Stimulated activated CD8-positive, alpha-beta memory T cell treated with anti-CD3 and anti-CD28 coated beads, Interleukin-12 subunit alpha, Interleukin-12 subunit beta, amount 100 ng/mL, for 24 hours (primary cell): ENCODE data around the gene CLIC5.

ENCODE experiments used
- DNase-seq: peaks from one replicate; pipeline ENCODE4 v3.0.0-alpha.2; 2020; ENCODE audit errors: extremely low read depth

Gene CLIC5

GRCh38 chr6:45997875-45998506, 17.7 kb downstream of the CLIC5 start:
- DNase-seq: no peak

DNA sequence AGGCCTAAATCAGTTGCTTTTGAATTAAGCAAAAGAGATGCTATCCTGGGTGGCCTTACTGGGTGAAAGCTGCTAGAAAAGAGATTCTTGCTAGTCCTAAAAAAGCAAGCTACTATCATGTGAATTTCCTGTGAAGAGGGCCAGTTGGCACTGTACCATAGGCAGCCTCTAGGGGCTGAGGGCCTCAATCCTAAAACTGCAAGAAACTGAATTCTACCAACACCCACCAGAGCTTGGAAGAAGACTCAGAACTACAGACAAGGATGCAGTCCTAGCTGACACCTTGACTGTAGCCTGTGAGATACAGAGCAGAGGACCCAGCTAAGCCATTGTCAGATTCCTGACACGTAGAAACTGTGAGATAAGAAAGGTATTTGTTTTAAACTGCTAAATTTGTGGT, 24.5 kb downstream of the CLIC5 start:
- no peak for DNase-seq

DNA sequence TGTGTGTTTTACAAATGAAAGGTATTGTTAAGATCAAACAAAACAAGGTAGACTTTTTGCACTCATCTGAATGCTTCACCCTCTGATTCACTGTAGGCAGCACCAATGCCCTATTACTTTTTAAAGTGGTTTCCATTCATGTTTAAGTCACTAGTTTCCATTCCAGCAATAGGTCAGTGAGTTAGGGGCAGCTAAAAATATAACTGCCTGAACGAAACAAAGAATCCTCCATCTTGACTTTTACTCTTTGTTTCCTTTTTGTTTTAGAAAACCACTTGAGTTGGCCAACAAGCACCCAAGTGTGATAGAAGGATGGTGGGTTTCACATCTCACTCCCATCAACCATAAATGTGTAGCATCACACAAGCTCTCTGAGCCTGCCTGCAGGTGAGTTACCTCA, 25.5 kb downstream of the CLIC5 start:
- DNase-seq: no peak

DNA sequence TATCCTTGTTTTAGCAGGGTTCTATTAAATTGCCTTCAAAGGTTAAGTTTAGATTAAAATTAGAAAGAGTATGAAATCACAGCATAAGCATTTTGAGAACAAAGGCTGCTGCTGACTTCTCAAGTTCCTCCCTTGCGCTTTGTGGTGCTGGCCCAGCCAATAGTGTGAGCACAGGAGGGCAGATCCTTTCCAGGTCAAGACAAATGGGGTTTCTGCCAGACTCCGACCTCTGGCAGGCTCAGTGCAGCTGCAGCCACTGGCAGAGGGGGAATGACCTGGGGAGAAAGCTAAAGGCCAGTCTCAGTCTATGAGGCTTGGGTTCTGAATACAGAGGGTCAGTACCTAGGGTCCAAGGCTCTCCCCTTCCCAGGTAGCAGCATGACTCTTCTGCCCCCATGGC, 27.0 kb downstream of the CLIC5 start:
- no peak for DNase-seq

DNA sequence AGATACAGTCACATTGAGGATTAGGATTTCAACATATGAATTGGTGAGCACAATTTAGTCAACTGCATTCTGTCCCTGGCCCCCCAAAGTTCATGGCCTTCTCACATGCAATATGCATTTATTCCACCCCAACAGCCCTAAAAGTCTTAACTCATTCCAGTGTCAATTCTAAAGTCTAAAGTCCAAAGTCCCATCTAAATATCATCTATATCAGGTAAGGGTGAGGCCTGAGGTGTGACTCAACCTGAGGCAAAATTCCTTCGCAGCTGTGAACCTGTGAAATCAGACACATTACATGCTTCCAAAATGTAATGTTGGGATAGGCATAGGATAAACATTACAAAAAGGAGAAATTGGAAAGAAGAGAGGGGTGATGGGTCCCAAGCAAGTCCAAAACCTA, 27.8 kb downstream of the CLIC5 start:
- DNase-seq: no peak

GRCh38 chr6:45986746-45987274, 28.9 kb downstream of the CLIC5 start:
- no peak for DNase-seq

DNA sequence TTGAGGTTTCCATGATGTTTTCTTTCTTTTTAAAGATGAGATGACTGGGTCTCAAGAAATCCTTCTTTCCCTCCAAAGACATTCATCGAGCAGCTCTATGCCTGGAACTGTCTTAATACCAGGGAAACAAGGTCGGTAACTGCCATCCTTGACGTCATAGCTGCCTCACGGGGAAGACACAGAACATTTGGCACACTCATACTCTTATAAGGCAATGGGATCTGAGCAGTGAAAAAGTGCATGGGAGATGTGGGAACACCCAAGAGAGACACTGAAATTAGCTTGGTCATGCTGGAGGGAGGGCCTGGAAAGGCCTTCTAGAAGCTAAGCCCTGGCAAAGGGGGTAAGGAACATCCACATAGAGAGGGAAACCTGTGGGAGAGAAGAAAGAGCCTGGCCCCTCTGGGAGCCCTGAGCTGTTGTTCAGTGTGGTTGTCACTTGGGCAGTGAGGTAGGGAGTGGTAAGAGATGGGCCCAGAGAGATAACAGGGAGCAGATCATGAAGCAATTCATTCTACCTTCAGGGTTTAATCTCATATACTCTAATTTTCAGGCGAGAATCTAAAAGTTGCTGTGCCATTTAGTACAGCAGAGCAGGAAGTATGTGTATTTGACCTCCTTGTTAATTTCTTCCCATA, 30.8 kb downstream of the CLIC5 start:
- DNase-seq: no peak

DNA sequence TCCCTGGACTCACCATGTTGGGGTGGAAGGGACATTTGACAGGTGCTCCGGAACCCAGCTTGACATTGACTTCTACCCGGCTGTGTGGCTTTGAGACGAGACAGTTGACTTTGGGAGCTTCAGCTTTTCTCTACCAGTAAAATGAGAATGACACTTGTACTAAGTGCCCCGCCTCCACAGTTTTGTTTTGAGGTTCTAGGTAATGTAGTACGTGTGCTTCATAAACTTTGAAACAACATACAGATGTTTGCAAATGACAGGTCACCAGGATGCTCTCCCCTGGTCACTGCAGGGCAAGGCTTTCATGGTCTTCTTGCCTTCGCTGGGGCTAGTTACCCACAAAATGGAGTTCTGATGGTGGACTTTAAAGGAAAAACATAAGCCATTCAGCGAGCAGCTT, 31.3 kb downstream of the CLIC5 start:
- no peak for DNase-seq

GRCh38 chr6:45983062-45983461, 32.6 kb downstream of the CLIC5 start:
- no peak for DNase-seq

DNA sequence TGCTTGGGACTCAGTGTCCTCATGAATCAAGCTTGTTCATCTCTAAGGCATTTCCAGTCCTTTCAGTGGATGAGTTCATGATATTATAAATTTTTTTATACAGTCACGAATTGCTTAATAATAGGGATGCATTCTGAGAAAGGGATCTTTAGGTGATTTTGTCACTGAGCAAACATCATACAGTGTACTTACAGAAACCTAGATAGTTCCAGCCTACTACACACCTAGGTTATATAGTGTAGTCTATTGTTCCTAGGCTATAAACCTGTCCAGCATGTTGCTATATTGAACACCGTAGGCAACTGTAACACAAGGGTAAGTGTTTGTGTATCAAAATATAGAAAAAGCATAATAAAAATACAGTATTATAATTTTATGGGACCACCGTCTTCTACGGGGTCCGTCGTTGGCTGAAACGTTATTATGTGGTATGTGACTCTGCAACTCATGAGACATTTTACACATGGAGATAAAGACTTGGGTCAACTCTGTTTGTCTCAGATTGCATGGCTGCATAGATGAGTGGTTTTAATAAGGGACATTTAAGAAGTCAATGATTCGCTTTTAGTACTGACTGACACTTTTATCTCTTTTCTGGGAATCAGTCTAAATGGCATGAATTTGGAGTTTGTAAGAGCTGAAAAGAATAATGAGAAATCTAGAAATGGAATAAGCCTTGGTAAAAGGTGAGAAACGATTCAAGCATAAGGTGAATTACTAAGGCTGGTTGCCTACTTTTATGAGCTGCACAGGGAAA, 33.2 kb downstream of the CLIC5 start:
- no peak for DNase-seq

DNA sequence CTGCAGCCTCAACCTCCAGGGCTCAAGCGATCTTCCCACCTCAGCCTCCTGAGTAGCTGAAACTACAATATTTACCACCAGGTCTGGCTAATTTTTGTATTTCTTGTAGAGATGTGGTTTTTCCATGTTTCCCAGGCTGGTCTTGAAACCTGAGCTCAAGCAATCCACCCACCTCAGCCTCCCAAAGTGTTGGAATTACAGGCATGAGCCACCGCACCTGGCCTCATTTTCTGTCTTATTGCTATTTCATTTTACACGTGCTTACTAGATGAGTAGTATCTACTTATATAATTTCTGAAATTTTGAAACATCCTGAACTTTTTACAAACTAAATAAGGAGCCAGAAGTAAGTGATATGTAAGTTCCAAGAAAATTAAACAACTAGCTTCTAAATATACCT, 34.6 kb downstream of the CLIC5 start:
- no peak for DNase-seq

GRCh38 chr6:45979311-45979710, 36.3 kb downstream of the CLIC5 start:
- no peak for DNase-seq

DNA sequence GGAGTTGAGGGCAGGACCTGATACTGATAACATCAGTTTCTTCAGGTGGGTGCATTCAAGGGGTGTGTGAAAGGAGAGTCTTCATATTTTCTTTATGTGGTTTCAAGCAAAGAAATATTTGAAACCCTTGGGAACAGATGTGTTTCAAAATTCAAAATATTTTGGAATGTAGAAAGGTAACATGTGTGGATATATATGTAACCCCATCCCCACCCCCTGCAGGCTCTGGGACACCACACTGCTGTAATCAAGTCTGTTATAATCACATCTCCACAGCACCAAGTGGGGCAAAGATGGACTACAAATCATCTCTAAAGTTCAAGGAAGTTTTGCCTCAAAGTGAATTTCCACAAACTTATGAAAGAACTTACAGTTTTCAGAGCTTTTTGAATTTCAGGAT, 41.1 kb downstream of the CLIC5 start:
- DNase-seq: no peak

- DNase-seq: no peak
Measured at GRCh38 chr6:45972795-45973503, 42.7 kb downstream of the CLIC5 start.

DNA sequence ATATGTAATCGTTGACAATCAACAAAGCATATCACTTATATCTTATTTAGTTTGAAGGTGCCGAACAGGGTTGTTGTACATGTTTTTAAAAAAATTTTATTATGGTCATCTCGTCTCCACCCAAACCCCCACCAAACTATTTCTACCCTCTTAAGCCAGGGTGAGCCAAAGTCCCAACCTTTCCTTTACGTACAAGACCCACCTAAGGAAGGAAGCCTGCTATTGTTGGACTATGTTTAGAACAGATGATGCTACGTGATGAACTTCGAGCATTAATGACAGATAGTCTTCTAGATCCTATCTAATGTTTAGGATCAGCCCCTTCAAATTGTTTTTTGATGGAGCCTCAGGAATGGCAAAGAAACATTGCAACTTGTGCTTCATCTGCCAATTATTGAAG, 44.4 kb downstream of the CLIC5 start:
- no peak for DNase-seq

DNA sequence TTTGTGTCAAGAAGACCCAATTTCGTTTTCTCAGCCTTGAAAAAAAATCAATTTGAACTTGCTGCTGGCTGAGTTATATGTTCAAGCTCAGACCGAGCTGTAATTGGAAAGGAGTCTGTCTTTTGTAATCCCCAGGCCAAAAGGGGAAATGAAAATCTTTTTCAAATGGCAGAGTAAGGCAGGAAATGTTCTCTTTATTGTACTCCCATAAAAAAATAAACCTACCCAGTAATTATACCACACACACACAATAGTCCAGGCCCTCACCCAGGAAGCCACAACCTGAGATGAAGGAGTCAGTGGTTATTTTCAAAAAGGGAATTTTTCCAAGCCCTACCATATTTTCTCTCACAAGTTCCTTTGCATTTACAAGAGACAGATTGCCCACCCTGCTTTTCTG, 45.3 kb downstream of the CLIC5 start:
- no peak for DNase-seq

DNA sequence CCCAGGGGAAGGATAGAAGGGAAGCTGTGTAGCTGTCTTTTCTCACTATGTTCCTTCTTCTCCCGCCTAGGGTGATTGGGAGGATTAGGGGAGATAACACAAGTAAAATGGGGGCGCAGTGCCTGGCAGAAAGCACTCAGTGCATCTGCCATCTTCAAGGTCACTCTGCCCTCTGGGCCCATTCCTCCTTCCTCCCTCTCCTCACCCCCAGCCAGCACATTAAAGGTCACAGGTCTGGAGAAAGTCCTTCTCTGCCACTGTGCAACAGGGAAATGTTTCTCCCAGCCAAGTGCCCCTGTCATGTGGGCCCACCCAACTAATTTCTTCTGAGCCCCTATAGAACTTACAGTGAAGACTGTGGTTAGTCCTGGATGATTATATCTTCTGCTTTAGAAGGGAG, 45.8 kb downstream of the CLIC5 start:
- DNase-seq: no peak

DNA sequence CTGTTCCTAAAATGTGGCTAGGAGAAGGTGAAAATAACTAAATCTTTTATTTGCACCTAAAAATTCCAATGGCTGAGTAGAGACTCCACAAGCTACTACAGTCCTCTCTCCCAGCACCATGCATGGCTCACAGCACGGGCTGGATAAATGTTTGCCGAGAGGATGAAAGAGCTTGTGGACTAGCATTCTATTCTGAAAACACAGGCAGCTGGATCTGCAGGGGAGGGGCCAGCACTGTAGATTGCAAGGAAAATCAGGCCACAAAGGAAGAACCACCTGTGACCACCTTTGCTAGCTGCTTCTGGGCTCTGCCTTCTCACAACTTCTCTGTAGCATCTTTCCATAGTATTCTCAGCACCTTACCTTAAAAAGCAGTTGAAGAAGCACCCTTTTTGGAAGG, 46.6 kb downstream of the CLIC5 start:
- DNase-seq: no peak

- no peak for DNase-seq
Measured at GRCh38 chr6:45967363-45967762, 48.3 kb downstream of the CLIC5 start.

- DNase-seq: no peak
Measured at GRCh38 chr6:45966797-45967196, 48.9 kb downstream of the CLIC5 start.

- DNase-seq: no peak
Measured at GRCh38 chr6:45966340-45966739, 49.3 kb downstream of the CLIC5 start.

- no peak for DNase-seq
Measured at GRCh38 chr6:45965792-45966191, 49.9 kb downstream of the CLIC5 start.
